ENCODE results near the gene AGPAT1. TPM values are rescaled to one million over a fixed set of nuclear protein-coding genes. Genes with fewer than 3 reads are reported as not detected.
A peak's percentile ranks its signal among the peaks of the same experiment; 100 is the strongest.
"Not testable (repeated sequence)": the region's sequence is repeated elsewhere in the genome, so short reads cannot be mapped to it uniquely, and the experiment has no call there.

AGPAT1 gene
- total RNA-seq, 2 experiments from 2014 or later, result 34.0 to 34.8 TPM

DNA sequence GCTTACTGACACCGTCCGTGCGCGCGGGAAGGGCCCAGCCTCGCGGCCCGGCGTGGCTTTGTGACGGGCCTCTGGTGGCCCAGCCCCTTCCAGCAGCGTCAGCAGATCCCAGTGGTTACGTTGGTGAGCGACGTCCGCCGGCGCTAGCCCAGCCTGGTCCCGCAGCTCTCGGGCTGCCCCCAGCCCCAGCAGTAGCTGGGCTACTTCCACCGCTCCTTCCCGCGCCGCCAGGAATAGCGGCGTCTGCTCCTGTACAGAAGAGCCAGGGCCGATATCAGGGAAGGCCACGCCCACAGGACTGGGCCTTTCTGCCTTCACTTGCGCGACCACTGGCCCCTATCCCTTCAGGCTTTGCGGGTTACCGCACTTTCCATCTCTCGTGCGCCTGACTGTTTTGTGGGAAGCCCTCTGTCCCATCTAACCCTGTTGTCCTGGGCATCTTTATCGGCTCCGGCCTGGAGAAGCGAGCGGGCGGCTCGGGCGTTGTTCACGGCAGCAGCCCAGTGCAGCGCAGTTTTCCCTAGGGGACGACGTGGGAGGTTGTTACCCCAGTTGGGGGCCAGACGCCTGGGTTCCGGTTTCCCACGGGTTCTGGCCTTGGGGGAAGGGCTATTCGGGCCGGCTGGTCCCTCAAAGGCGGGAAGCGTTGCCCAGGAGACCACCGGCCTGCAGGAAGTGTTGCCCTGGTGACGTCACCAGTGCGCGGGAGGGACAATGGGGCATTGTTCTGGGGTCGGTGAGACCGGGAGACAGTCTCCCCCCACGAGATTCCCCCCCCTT, 20.2 kb upstream of the AGPAT1 start:
- peaks cover 8% of the 10 kb centered on the region for H3K36me3 Mint-ChIP-seq
- H3K27ac Mint-ChIP-seq, result peak overlapping the region; percentile 98
- intact Hi-C loops (cut with micrococcal nuclease), result loop anchor here (1.0 to 10.0 kb wide), 8 partner anchors 18 to 1219 kb away; partner anchors contain the start of genes ATF6B, CUTA, HSPA1B and LTA
- no peaks in the 10 kb centered on the region for H3K27me3 Mint-ChIP-seq
- no peaks in the 10 kb centered on the region for H3K9me3 Mint-ChIP-seq
- peak overlapping the region; percentile 96 for H3K4me3 Mint-ChIP-seq
- POLR2A ChIA-PET, result interaction anchor here (0.6 to 1.7 kb wide), 8 partner anchors 17 to 537 kb away, joined by 3 to 16 read pairs (median 4); partner anchors contain the start of genes AGPAT1, ATF6B and FKBPL
- peak; percentile 80 for DNase-seq
- peaks cover 23% of the 10 kb centered on the region for H3K4me1 Mint-ChIP-seq (ENCODE audit: low read depth)
- CTCF ChIA-PET, result interaction anchor here (0.6 to 2.5 kb wide), 20 partner anchors 10 to 1140 kb away, joined by 3 to 21 read pairs (median 4); partner anchors contain the start of genes AGPAT1, ATF6B, FKBPL and HLA-DMA

DNA sequence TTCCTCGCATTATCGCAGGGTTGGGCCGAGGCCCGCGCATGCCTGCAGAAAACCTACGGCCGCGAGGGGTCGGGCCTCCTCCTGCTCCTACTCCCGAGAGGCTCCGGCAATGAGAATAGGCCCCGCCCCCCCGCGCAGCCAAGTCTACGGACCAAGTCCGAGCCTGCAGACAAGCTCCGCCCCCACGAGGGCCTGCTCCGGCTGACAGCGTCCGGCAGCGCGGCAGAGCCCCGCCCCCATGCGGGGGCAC, 19.7 kb upstream of the AGPAT1 start:
- ChIA-PET CTCF (interaction anchor here (0.6 to 2.5 kb wide), 22 partner anchors 9 to 1141 kb away, joined by 3 to 21 read pairs (median 3); partner anchors contain the start of genes AGPAT1, ATF6B, FKBPL and HLA-DMA), POLR2A (interaction anchor here (1.2 to 1.7 kb wide), 5 partner anchors 16 to 68 kb away, joined by 4 to 16 read pairs (median 7); partner anchors contain the start of genes AGPAT1, ATF6B and FKBPL)
- H3K36me3 Mint-ChIP-seq, result peaks cover 11% of the 10 kb centered on the region
- H3K27me3 Mint-ChIP-seq, result no peaks in the 10 kb centered on the region
- H3K27ac Mint-ChIP-seq, result peak overlapping the region; percentile 98
- intact Hi-C loops (cut with micrococcal nuclease), result loop anchor here (1.0 to 10.0 kb wide), 8 partner anchors 17 to 1219 kb away; partner anchors contain the start of genes ATF6B, CUTA, HSPA1B and LTA
- DNase-seq, result peak; percentile 100
- peaks cover 23% of the 10 kb centered on the region for H3K4me1 Mint-ChIP-seq (ENCODE audit: low read depth)
- no peaks in the 10 kb centered on the region for H3K9me3 Mint-ChIP-seq
- peak overlapping the region; percentile 96 for H3K4me3 Mint-ChIP-seq

DNA sequence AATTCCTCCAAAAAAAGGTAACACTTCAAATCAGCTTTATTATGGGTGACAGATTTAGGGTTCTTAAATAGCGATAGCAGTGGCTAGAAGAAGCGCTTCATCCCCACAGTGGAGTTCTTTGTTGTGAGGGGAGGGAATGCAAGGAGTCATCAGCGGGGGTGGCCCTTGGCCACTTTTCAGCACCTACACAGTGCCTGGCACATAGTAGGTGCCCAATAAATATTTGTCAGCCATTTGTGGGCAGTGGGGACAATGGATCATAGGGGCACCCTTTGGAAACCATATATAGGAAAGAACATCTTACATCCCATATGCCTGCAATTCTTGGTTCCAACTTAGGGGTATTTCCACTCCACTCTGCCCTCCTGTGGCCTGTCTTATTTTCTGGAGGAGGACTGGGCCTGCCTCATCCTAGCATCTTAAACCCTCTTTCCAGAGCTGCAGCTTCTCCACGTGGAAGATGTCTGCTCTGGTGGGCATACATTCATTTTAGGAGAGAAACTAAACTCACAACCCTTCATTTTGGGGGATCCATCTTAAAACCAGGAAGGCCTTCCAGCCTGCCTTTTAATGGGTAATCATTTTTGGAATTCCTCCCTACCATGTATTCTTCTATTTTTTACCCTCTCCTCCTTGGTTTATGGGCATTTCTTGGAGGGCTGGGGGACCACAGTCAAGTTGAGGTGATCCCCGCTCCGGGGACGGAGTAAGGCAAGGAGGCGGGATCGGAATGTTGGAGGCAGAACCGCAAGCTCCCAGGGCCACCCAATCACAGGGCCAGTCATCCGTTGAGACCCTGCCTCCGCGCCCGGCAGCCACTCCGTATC, 19.2 kb upstream of the AGPAT1 start:
- CTCF ChIA-PET, result interaction anchor here (0.6 to 2.5 kb wide), 22 partner anchors 9 to 1141 kb away, joined by 3 to 21 read pairs (median 3); partner anchors contain the start of genes AGPAT1, ATF6B, FKBPL and HLA-DMA
- H3K4me1 Mint-ChIP-seq (ENCODE audit: low read depth), result peaks cover 23% of the 10 kb centered on the region

DNA sequence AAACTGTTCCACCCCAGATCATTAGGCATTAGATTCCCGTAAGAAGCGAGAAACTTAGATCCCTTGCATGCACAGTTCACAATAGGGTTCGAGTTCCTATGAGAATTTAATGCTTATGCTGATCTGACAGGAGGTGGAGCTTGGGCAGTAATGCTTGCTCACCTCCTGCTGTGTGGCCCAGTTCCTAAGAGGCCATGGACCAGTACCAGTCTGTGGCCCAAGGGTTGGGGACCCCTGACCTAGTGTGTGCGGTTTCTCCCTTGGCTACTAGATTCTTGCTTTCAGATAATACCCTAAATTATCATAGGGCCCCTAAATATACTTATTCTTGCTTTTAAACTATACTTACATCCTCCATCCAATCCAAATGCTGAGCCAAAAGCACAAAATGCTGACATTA, 18.5 kb upstream of the AGPAT1 start:
- intact Hi-C loops (cut with micrococcal nuclease), result loop anchor here (2.0 to 10.0 kb wide), 5 partner anchors 46 to 1220 kb away; partner anchors contain the start of genes CUTA, HSPA1B, LTA and PHF1
- Mint-ChIP-seq H3K9me3 (no peaks in the 10 kb centered on the region), H3K36me3 (peaks cover 14% of the 10 kb centered on the region), H3K27me3 (no peaks in the 10 kb centered on the region), H3K4me3 (no peak overlapping the region), H3K4me1 (ENCODE audit: low read depth) (peaks cover 23% of the 10 kb centered on the region), H3K27ac (peak overlapping the region; percentile 89)
- DNase-seq, result no peak
- CTCF ChIA-PET, result interaction anchor here (1.0 to 2.5 kb wide), 5 partner anchors 8 to 70 kb away, joined by 3 to 21 read pairs (median 7); partner anchors contain the start of genes ATF6B, FKBPL and PRRT1
- POLR2A ChIA-PET, result interaction anchor here (1.6 to 1.7 kb wide), 2 partner anchors 15 to 66 kb away, joined by 7 to 9 read pairs; partner anchors contain the start of gene ATF6B

More for the DNA sequence above, 19.2 kb upstream of the AGPAT1 start:
- peak; percentile 59 for DNase-seq
- peaks cover 14% of the 10 kb centered on the region for H3K36me3 Mint-ChIP-seq
- peak overlapping the region; percentile 89 for H3K27ac Mint-ChIP-seq
- H3K4me3 Mint-ChIP-seq, result peak overlapping the region; percentile 96
- POLR2A ChIA-PET, result interaction anchor here (1.2 to 1.7 kb wide), 5 partner anchors 16 to 67 kb away, joined by 4 to 16 read pairs (median 7); partner anchors contain the start of genes AGPAT1, ATF6B and FKBPL
- intact Hi-C loops (cut with micrococcal nuclease), result loop anchor here (1.0 to 10.0 kb wide), 9 partner anchors 17 to 1220 kb away; partner anchors contain the start of genes ATF6B, CUTA, HSPA1B and LTA
- H3K9me3 Mint-ChIP-seq, result no peaks in the 10 kb centered on the region
- H3K27me3 Mint-ChIP-seq, result no peaks in the 10 kb centered on the region

DNA sequence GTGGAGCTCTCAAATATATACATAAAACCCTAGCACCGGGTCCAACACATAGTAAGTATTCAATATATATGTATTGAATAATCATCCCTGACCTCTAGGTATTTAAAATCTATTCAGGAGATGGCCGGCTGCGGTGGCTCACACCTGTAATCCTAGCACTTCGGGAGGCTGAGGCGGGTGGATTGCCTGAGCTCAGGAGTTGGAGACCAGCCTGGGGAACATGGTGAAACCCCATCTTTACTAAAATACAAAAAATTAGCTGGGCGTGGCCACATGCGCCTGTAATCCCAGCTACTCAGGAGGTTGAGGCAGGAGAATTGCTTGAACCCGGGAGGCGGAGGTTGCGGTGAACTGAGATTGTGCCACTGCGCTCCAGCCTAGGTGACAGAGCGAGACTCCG, 17.2 kb upstream of the AGPAT1 start:
- not testable (repeated sequence) for DNase-seq, H3K9me3 Mint-ChIP-seq, H3K27me3 Mint-ChIP-seq
- Mint-ChIP-seq H3K27ac (peak overlapping the region; percentile 98), H3K4me3 (peak overlapping the region; percentile 92), H3K4me1 (ENCODE audit: low read depth) (peaks cover 34% of the 10 kb centered on the region), H3K36me3 (peaks cover 24% of the 10 kb centered on the region)
- CTCF ChIA-PET, result interaction anchor here (0.9 to 2.0 kb wide), 4 partner anchors 14 to 1084 kb away, joined by 3 to 7 read pairs (median 4); partner anchors contain the start of gene TAP2
- intact Hi-C loops (cut with micrococcal nuclease), result loop anchor here (5.0 to 10.0 kb wide), 4 partner anchors 368 to 1222 kb away; partner anchors contain the start of genes CUTA, HSPA1B, LTA and PHF1
- POLR2A ChIA-PET, result interaction anchor here (0.8 to 8.5 kb wide), 2 partner anchors 15 to 45 kb away, joined by 3 to 57 read pairs; partner anchors contain the start of genes AGPAT1 and RNF5

DNA sequence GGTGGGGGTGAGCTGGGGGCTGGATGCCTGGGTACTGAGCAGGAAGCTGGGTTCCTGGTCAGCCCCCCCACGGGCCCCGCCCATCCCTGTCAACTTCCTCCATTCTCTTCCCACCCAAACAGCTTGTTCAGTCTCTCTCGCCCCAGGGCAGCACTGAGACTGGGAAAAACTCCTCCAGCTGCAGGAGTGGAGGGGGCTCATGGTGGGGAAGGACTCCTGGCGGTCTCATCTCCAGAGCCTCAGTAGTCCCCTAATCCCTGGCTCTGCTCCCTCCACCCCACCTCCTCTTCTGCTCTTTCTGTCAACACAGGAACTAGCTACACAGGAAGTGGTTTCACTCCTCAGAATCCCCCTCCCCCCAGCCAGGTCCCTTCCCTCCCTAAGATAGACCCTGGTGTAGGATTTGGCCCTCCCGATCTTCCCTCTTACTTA, 16.7 kb upstream of the AGPAT1 start, which contains the start of gene GPSM3:
TSS of gene GPSM3 (minus strand) at position 36 of the 432 bp plus-strand sequence. CDS start 130 bp downstream, outside the sequence.
- Mint-ChIP-seq H3K9me3 (no peaks in the 10 kb centered on the region), H3K27me3 (no peaks in the 10 kb centered on the region), H3K27ac (peak within 1 kb of the TSS; percentile 98), H3K4me3 (peak within 1 kb of the TSS; percentile 92), H3K4me1 (ENCODE audit: low read depth) (peaks cover 38% of the 10 kb centered on the region), H3K36me3 (peaks cover 26% of the 10 kb centered on the region)
- CTCF ChIA-PET, result interaction anchor here (0.9 to 2.0 kb wide), 4 partner anchors 13 to 1085 kb away, joined by 3 to 7 read pairs (median 4); partner anchors contain the start of gene TAP2
- peak; percentile 71 for DNase-seq
- POLR2A ChIA-PET, result interaction anchor here (0.7 to 8.5 kb wide), 3 partner anchors 15 to 44 kb away, joined by 3 to 57 read pairs (median 3); partner anchors contain the start of genes AGPAT1 and RNF5
- intact Hi-C loops (cut with micrococcal nuclease), result loop anchor here (5.0 to 10.0 kb wide), 4 partner anchors 368 to 1222 kb away; partner anchors contain the start of genes CUTA, HSPA1B, LTA and PHF1

DNA sequence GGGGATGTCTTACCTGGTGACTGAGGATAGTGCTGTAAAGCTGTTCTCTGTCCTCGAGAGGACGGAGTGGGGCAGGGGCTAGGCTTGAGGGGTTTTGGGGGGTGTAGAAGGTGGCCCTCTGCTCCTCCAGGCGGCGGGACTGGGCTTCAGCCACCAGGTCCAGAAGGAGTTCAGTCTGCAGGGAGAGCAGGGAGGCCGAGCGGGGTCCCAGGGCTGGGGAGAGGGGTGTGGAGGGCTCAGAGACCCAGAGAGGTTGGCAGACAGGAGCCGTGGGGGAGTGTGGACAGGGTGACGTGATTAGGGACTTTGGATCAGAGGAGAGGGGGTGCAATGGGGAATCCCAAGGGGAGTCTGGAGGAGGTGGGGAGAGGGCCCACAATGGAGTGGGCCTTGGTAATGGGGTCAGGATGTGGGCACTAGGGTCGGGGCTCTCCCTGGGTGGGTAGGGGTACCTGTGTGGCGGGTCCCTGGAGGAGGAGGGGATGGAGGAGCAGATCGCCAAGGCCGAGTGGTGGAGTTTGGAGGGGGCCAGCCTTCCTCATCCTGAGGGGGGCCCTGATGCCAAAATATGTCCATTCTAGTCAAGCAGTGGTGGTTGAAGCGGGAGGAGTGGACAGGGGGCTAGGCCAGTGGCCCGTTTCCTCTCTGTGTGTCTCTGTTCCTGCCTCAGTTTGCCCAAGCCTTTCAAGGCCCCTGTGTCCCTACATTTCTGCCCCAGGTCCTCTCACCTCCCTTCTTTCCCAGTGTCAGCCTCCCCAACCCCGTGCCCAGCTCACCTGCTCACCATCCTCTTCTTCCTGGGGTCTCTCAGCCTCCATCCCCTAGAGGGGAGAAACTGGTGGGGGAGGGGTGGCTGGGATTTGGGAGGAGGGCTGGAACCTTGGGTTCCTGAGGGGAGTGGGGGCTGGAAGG, 16.1 kb upstream of the AGPAT1 start:
- DNase-seq, result peak; percentile 49

DNA sequence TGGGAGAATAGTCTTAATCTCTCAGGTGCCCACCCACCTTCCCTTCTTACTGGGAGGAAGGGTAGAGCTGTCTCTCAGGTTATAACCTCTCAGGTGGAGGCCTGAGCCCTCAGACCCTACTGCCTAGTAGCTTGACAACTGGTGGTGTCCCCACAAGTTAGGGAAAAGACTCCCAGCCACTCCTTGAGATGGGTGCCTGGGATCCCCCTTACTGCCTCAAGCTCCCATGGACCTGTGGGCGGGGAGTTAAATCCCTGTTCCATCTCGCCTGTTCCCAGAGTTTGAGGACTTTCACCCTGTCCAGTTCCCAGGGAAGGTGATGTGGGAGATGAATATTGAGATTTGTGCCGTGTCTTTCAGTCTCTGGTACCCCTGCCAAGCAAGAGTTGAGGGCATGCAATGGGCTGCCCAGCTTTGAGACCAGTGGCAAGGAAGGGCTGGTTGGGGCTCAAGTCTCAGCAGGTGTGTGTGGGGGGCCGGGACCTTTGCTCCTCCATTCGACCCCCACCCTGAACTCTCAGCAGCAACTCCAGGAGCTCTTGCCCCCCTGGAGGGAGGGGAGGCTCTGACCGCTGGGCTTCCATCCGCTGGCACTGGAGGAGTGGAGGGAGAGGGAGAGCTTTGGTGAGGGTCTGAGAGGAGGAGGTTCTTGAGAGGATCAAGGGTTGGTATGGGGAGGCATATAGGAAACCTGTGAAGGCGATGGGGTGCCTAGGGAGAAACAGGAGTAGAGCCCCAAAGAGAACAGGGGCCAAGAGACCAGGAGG, 15.2 kb upstream of the AGPAT1 start:
- ChIA-PET POLR2A (interaction anchor here (8.5 kb wide), 1 partner anchor 13 kb away, joined by 57 read pairs; the partner anchor contains the start of genes AGPAT1 and RNF5), CTCF (interaction anchor here (0.8 to 2.0 kb wide), 3 partner anchors 12 to 647 kb away, joined by 3 to 6 read pairs (median 6); partner anchors contain the start of genes ATF6B and TAP2)
- Mint-ChIP-seq H3K27ac (peak overlapping the region; percentile 98), H3K27me3 (no peaks in the 10 kb centered on the region), H3K4me3 (peak overlapping the region; percentile 92), H3K4me1 (ENCODE audit: low read depth) (peaks cover 48% of the 10 kb centered on the region), H3K9me3 (no peaks in the 10 kb centered on the region), H3K36me3 (peaks cover 41% of the 10 kb centered on the region)
- intact Hi-C loops (cut with micrococcal nuclease), result loop anchor here (1.0 to 10.0 kb wide), 5 partner anchors 13 to 1224 kb away; partner anchors contain the start of genes CUTA, HSPA1B, LTA and PHF1
- DNase-seq, result no peak

More for the DNA sequence above, 16.1 kb upstream of the AGPAT1 start:
- Mint-ChIP-seq H3K4me1 (ENCODE audit: low read depth) (peaks cover 43% of the 10 kb centered on the region), H3K36me3 (peaks cover 33% of the 10 kb centered on the region), H3K9me3 (no peaks in the 10 kb centered on the region), H3K4me3 (peak overlapping the region; percentile 92), H3K27ac (peak overlapping the region; percentile 98), H3K27me3 (no peaks in the 10 kb centered on the region)
- CTCF ChIA-PET, result interaction anchor here (1.2 to 2.0 kb wide), 3 partner anchors 13 to 647 kb away, joined by 3 to 7 read pairs (median 6); partner anchors contain the start of gene TAP2
- intact Hi-C loops (cut with micrococcal nuclease), result loop anchor here (5.0 to 10.0 kb wide), 4 partner anchors 367 to 1223 kb away; partner anchors contain the start of genes CUTA, HSPA1B, LTA and PHF1
- POLR2A ChIA-PET, result interaction anchor here (0.7 to 8.5 kb wide), 2 partner anchors 14 to 44 kb away, joined by 3 to 57 read pairs; partner anchors contain the start of genes AGPAT1 and RNF5

Measured in activated CD4-positive, alpha-beta memory T cell treated with anti-CD3 and anti-CD28 coated beads for 36 hours (primary cell).